GM12875 (cell line): ENCODE measurements around the gene MRO.

Experiments
- H3K4me3 ChIP-seq: one replicate; pipeline ENCODE4 v1.5.1; 2011; ENCODE audit warnings: low read depth, low read length, control low read depth
- CTCF ChIP-seq: IDR thresholded peaks from 2 replicates; pipeline ENCODE4 v1.5.1; 2011; ENCODE audit warnings: low read depth, mild to moderate bottlenecking, control low read depth, inconsistent platforms, low read length, moderate library complexity, borderline replicate concordance; ENCODE audit not compliant: insufficient read depth

The MRO gene

GRCh38 chr18:50796495-50796894 is 23.3 kb downstream of the MRO start:
- H3K4me3 ChIP-seq = no peak overlapping the region
- no peak for TF ChIP-seq CTCF

- H3K4me3 ChIP-seq = no peak overlapping the region
- TF ChIP-seq CTCF = no peak
These were observed 25.9 kb downstream of the MRO start for GRCh38 chr18:50793641-50794565.

- TF ChIP-seq CTCF = no peak
- H3K4me3 ChIP-seq = no peak overlapping the region
These were observed 26.9 kb downstream of the MRO start for GRCh38 chr18:50792885-50793284.

GRCh38 chr18:50791599-50792438 is 28.0 kb downstream of the MRO start:
- H3K4me3 ChIP-seq = no peak overlapping the region
- TF ChIP-seq CTCF = no peak

- TF ChIP-seq CTCF = no peak
- no peak overlapping the region for H3K4me3 ChIP-seq
These were observed 28.9 kb downstream of the MRO start for GRCh38 chr18:50790948-50791347.

GRCh38 chr18:50790241-50790640 is 29.6 kb downstream of the MRO start:
- H3K4me3 ChIP-seq = no peak overlapping the region
- TF ChIP-seq CTCF = no peak
